Erythroblast (primary cell): ENCODE measurements around the gene CHST2.
"Not testable (repeated sequence)": the region's sequence is repeated elsewhere in the genome, so short reads cannot be mapped to it uniquely, and the experiment has no call there.

Source experiments
- DNase-seq, 2 experiments: peaks; one replicate each; lab custom pipeline; 2025; lab: John Stamatoyannopoulos, UW
- GATA1 ChIP-seq: IDR thresholded peaks from 2 replicates; pipeline ENCODE4 v1.6.1; 2011; ENCODE audit warnings: low read depth, mild to moderate bottlenecking, control low read depth, low read length, moderate library complexity
- POLR2A ChIP-seq: IDR thresholded peaks from 2 replicates; pipeline ENCODE4 v1.6.1; 2011; ENCODE audit warnings: mild to moderate bottlenecking, low read length

Gene CHST2, protein sequence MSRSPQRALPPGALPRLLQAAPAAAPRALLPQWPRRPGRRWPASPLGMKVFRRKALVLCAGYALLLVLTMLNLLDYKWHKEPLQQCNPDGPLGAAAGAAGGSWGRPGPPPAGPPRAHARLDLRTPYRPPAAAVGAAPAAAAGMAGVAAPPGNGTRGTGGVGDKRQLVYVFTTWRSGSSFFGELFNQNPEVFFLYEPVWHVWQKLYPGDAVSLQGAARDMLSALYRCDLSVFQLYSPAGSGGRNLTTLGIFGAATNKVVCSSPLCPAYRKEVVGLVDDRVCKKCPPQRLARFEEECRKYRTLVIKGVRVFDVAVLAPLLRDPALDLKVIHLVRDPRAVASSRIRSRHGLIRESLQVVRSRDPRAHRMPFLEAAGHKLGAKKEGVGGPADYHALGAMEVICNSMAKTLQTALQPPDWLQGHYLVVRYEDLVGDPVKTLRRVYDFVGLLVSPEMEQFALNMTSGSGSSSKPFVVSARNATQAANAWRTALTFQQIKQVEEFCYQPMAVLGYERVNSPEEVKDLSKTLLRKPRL

DNA sequence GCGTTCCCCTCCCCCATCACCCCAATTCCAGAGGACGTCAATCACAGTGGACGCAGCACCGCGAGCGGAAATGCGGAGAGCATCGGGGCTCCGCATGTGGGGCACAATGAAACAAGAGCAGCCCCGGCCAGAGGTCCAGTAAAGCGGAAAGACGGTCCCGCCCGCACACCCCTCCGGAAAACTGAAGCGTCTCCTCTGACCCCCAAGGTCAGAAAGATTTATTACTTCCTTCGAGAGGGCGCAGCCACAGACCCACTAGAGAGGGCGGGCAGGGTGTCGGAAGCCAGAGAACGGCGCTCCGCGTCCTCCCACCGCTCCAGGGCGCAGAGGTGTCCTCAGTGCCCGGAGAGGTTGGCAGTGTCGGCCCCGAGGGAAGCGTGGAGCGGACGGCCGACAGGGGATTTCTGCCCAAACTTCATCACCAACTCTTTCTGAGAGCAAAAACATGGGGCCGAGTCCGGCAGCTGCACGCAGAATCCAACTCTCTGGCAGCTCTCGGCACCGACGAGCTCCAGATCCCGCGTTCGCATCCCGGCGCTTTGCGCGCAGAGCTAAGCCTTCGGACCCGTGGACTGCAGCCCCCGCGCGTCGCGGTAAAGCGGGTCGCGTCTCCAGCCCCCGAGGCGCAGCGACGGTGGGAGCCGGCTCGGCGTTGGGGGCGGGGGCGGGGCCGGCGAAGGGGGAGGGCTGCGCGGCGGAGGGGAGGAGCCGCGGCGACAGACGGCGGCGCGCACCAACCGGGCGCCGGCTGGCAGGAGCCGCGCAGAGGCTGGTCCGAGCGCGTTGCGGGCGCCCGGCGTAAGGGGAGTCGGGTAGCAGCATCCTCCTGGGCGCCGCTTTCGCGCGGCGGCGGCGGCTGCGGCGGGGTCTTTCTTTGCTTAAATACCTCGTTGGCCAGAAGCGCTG lies at the start of gene CHST2:
Gene CHST2 (plus strand): TSS at position 763 of the 906 bp plus-strand sequence. CDS start 1,046 bp downstream, outside the sequence.
- peak; percentile 87 to 92 for DNase-seq
- TF ChIP-seq GATA1, result no peak
- TF ChIP-seq POLR2A, result peak; percentile 49

DNA sequence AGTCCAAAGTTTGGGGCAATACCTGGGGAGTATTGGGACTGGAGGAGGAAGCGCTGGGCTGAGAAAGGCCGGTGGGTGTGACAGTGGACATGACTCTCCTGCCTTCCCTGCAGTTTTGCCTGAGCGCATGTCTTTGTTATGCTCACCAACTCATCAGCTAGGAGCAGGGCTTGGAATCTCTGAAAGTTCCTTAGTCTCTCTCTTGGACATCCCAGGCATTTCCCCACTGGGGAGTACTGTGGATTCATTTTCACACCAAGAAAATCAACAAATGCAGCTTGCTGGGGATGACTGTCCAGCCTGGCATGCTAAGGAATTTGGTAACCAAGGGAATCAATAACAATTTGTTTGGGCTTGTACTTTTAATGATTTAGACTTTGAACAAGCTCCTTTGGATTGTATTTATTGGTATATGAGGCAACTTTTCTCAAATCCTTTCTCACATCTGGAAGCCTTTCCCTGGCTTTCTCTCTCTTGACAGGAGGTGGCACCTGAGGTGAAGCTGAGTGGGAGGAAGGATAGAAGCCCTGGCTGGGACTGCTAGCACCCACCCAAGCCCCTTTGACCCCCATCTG lies 48.5 kb upstream of the CHST2 start:
- DNase-seq, result no peak
- TF ChIP-seq GATA1 (no peak), POLR2A (no peak)

DNA sequence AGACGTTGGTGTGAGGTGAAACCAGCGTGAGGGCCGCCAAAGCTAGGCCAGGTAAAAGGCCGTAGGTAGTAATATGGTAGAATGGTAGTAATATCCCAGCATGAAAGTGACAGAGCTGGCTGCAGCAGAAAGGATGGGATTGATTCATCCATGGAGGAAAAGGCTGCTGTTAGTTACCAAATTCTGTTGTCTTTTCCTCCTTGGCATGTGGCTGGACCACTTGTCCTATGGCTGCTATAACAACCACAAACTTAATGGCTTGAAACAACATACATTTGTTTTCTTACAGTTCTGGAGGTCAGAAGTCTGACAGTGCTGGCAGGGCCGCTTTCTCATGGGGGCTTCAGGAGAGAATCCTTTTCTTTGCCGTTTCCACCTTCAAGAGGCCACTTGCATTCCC lies 47.8 kb upstream of the CHST2 start:
- no peak for TF ChIP-seq GATA1
- TF ChIP-seq POLR2A, result no peak
- no peak for DNase-seq

- not testable (repeated sequence) for DNase-seq
These were observed 47.1 kb upstream of the CHST2 start for GRCh38 chr3:143072298-143073020.

- DNase-seq, result not testable (repeated sequence)
These were observed 46.0 kb upstream of the CHST2 start for GRCh38 chr3:143073541-143073940.

DNA sequence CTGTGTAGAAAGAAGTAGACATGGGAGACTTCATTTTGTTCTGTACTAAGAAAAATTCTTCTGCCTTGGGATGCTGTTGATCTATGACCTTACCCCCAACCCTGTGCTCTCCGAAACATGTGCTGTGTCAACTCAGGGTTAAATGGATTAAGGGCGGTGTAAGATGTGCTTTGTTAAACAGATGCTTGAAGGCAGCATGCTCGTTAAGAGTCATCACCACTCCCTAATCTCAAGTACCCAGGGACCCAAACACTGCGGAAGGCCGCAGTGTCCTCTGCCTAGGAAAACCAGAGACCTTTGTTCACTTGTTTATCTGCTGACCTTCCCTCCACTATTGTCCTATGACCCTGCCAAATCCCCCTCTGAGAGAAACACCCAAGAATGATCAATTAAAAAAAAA lies 45.6 kb upstream of the CHST2 start:
- DNase-seq, result not testable (repeated sequence)

- TF ChIP-seq POLR2A, result no peak
- TF ChIP-seq GATA1, result no peak
- no peak for DNase-seq
These were observed 40.7 kb upstream of the CHST2 start for GRCh38 chr3:143078883-143079282.

- TF ChIP-seq GATA1 (no peak), POLR2A (no peak)
- no peak for DNase-seq
These were observed 39.4 kb upstream of the CHST2 start for GRCh38 chr3:143080196-143080595.

GRCh38 chr3:143081365-143081764 lies 38.2 kb upstream of the CHST2 start:
- TF ChIP-seq POLR2A, result no peak
- TF ChIP-seq GATA1, result no peak

DNA sequence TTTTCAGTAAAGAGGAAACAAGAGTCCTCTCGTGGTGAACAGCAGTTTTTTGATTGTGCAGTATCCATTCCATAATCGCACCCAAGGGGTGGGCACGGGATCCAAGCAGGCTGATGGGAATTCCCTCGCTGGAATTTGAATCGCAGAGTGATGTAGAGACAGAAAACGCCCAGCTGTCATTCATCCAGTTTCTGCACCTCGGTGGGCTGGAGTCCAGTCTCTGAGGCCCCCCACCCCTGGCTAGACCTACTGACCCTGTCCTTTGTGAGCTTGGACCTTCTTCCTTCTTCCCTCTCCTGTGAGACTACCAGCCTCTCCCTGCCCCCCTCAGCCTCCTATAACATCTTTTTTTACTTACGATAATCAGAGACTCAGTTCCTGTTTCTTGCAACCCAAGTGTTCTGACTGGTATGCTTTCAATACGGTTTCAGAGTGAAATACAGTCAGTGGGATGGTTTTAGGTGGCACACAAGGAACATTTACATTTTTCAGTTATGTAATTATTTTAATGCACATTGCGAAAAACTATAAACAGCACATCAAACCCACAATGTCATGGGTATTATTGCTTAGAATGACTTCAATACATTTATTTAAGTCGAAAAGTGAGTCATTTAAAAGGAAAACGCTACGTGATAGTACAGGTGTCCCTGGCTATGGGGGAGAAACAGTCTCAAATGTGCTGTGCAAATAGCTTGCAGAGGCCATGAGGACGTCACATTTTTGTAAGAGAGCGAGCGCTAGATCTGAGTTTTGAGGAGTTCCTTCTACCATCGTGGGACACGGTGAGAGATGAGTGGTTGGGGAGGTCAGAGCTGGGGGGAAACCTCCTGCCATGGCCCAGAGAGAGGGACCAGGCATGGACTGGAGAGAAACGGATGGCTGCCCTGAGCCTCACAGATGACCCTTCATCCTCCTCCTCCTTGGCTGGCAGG lies 37.5 kb upstream of the CHST2 start:
- TF ChIP-seq GATA1, result no peak
- no peak for TF ChIP-seq POLR2A
- DNase-seq, result no peak

More at GRCh38 chr3:143081365-143081764, 38.2 kb upstream of the CHST2 start:
- no peak for DNase-seq

DNA sequence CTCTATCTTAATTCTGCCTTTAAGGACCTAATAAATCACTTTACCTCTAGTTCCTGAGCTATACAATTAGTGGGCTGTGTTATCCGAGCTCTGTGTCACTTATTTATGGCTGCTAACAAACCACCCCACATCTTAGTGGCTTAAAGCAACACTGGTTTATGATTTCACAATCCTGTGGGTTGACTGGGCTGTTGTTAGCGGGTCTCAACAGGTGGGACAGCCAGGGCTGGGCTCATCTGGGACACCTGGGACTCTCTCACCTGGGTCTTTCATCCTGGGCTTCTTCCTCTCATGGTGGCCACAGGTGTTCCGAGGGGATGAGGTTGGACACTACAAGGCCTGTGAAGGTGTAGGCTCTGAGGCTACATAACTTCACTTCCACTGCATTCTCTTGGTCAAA lies 35.8 kb upstream of the CHST2 start:
- no peak for TF ChIP-seq POLR2A
- no peak for TF ChIP-seq GATA1
- DNase-seq, result no peak

- DNase-seq, result peak; percentile 98 to 100
- peak; percentile 90 for TF ChIP-seq GATA1
- TF ChIP-seq POLR2A, result peak; percentile 70
These were observed 34.5 kb upstream of the CHST2 start for GRCh38 chr3:143084856-143085731.
